HepG2 (cell line): ENCODE data around the gene SNAPIN. TPM values are rescaled to one million over a fixed set of nuclear protein-coding genes. Genes with fewer than 3 reads are reported as not detected.

Source experiments
- ATAC-seq: fragments of 200-7000 bp; cut with Tn5 transposase; 3 replicates; pipeline ENCODE4 v1.9.1; 2020; ENCODE audit warnings: mild to moderate bottlenecking, moderate library complexity
- BruUV-seq: library from RNA; stranded (reverse); fragments of 400-500 nt; replicated peaks from 2 replicates; lab custom pipeline; 2021; lab: Mats Ljungman, UMichigan
- CTCF ChIA-PET: fragments of 300-600 bp; formaldehyde crosslinking; extraction: SDS; loops from one replicate; lab custom pipeline; 2021; ENCODE audit warnings: low total read pairs, inconsistent platforms, low intra/inter-chr PET ratio; lab: Yijun Ruan, JAX
- POLR2A ChIA-PET: fragments of 350-600 bp; sonication (Branson Sonifier 250); formaldehyde crosslinking; loops from one replicate; lab custom pipeline; 2020; ENCODE audit warnings: antibody characterized with exemption, inconsistent platforms; lab: Yijun Ruan, JAX
- DNase-seq: peaks from one replicate; pipeline ENCODE4 v3.0.0-alpha.2; 2015; ENCODE audit warnings: low spot score
- FAIRE-seq: peaks from 3 replicates; lab custom pipeline; 2011; peaks lifted over from hg19 to GRCh38; lab: Jason Lieb, UNC
- H2AFZ ChIP-seq: one replicate; pipeline ENCODE4 v1.6.1; 2011; ENCODE audit warnings: low read length, inconsistent platforms
- H3K27ac ChIP-seq: fragments of 300-600 bp; 3 replicates; pipeline ENCODE4 v1.8.0; 2011; ENCODE audit warnings: mixed run types, mild to moderate bottlenecking, mixed read lengths, low read length, inconsistent platforms; ENCODE audit not compliant: insufficient read depth; ENCODE audit errors: extremely low read length
- H3K27me3 ChIP-seq, 2 experiments: fragments of 200-600 bp in 1 of 2; 2 replicates in 1 of 2; 3 replicates in 1 of 2; pipeline versions ENCODE4 v1.6.0 to v1.8.0; 2011; ENCODE audit warnings: low read length in 2 of 2, mild to moderate bottlenecking in 2 of 2, moderate library complexity in 2 of 2, inconsistent platforms in 1 of 2; ENCODE audit not compliant: insufficient read depth in 2 of 2, control insufficient read depth in 1 of 2
- H3K36me3 ChIP-seq, 2 experiments: fragments of 200-600 bp in 1 of 2; replicated peaks in 1 of 2; 2 replicates in 1 of 2; 3 replicates in 1 of 2; pipeline versions ENCODE4 v1.5.1 to v1.8.0; 2011; ENCODE audit warnings: low read length in 2 of 2, inconsistent platforms in 1 of 2; ENCODE audit not compliant: insufficient read depth in 2 of 2, control insufficient read depth in 1 of 2
- H3K4me1 ChIP-seq: 2 replicates; pipeline ENCODE4 v1.5.1; 2012; ENCODE audit warnings: low read length, inconsistent platforms; ENCODE audit not compliant: insufficient read depth
- H3K4me2 ChIP-seq: 2 replicates; pipeline ENCODE4 v1.6.0; 2011; ENCODE audit warnings: low read depth, low read length, inconsistent platforms
- H3K4me3 ChIP-seq, 3 experiments: fragments of 200-600 bp in 1 of 3; sonication (generic), shearing (Covaris generic) in 1 of 3; replicated peaks in 1 of 3; 2 replicates each; pipeline ENCODE4 v1.5.1; 2011 to 2016; ENCODE audit warnings: low read length in 3 of 3, inconsistent platforms in 2 of 3, low read depth in 2 of 3, mild to moderate bottlenecking in 2 of 3, control low read depth in 1 of 3, mixed read lengths in 1 of 3; ENCODE audit not compliant: insufficient read depth in 1 of 3
- H3K79me2 ChIP-seq: one replicate; pipeline ENCODE4 v1.6.1; 2011; ENCODE audit warnings: low read length, inconsistent platforms; ENCODE audit not compliant: insufficient read depth
- H3K9ac ChIP-seq: 2 replicates; pipeline ENCODE4 v1.6.0; 2011; ENCODE audit warnings: mild to moderate bottlenecking, low read depth, low read length, inconsistent platforms; ENCODE audit not compliant: insufficient read depth
- H3K9me3 ChIP-seq: 2 replicates; pipeline ENCODE4 v1.5.1; 2012; ENCODE audit warnings: mild to moderate bottlenecking, low read length
- H4K20me1 ChIP-seq: 2 replicates; pipeline ENCODE4 v1.6.0; 2011; ENCODE audit warnings: inconsistent platforms, mild to moderate bottlenecking, low read length, moderate library complexity; ENCODE audit not compliant: insufficient read depth
- AFF4 ChIP-seq: sonication (generic); formaldehyde crosslinking; IDR thresholded peaks from 2 replicates; pipeline ENCODE4 v1.4.0; 2020; ENCODE audit warnings: missing genetic modification reagents
- ARHGAP35 ChIP-seq: sonication (generic); formaldehyde crosslinking; IDR thresholded peaks from 2 replicates; pipeline ENCODE4 v1.9.0; 2022; ENCODE audit warnings: mild to moderate bottlenecking, inconsistent platforms, moderate library complexity, missing genetic modification reagents, borderline replicate concordance
- FOXC1 ChIP-seq: sonication (generic); formaldehyde crosslinking; IDR thresholded peaks from 2 replicates; pipeline ENCODE4 v1.8.0; 2022; ENCODE audit warnings: mild to moderate bottlenecking, missing genetic modification reagents, borderline replicate concordance
- GPBP1L1 ChIP-seq: sonication (generic); formaldehyde crosslinking; IDR thresholded peaks from 2 replicates; pipeline ENCODE4 v1.5.0; 2020; ENCODE audit warnings: mild to moderate bottlenecking, missing genetic modification reagents
- GZF1 ChIP-seq: sonication (generic); formaldehyde crosslinking; IDR thresholded peaks from 2 replicates; pipeline ENCODE4 v1.5.1; 2020; ENCODE audit warnings: mild to moderate bottlenecking, missing genetic modification reagents
- HES4 ChIP-seq: sonication (generic); formaldehyde crosslinking; IDR thresholded peaks from 2 replicates; pipeline ENCODE4 v1.9.0; 2021; ENCODE audit warnings: mild to moderate bottlenecking, missing genetic modification reagents, borderline replicate concordance
- HNRNPLL ChIP-seq: fragments of 200-400 bp; formaldehyde crosslinking; IDR thresholded peaks from 2 replicates; pipeline ENCODE4 v1.6.1; 2017; ENCODE audit warnings: mild to moderate bottlenecking, low read depth, low read length; ENCODE audit not compliant: poor library complexity, severe bottlenecking
- IRF2 ChIP-seq: IDR thresholded peaks from 2 replicates; pipeline ENCODE4 v1.6.1; 2018; ENCODE audit warnings: missing genetic modification reagents, missing compliant biosample characterization
- KDM4B ChIP-seq: sonication (generic); formaldehyde crosslinking; IDR thresholded peaks from 2 replicates; pipeline ENCODE4 v1.4.0; 2020; ENCODE audit warnings: missing genetic modification reagents
- MEF2D ChIP-seq: sonication (generic); formaldehyde crosslinking; IDR thresholded peaks from 2 replicates; pipeline ENCODE4 v1.5.1; 2020; ENCODE audit warnings: mild to moderate bottlenecking, missing genetic modification reagents
- SIX1 ChIP-seq: sonication (generic); formaldehyde crosslinking; IDR thresholded peaks from 2 replicates; pipeline ENCODE4 v1.4.0; 2020; ENCODE audit warnings: missing genetic modification reagents, borderline replicate concordance
- SMAD1 ChIP-seq: sonication (generic); formaldehyde crosslinking; IDR thresholded peaks from 2 replicates; pipeline ENCODE4 v1.4.0; 2020; ENCODE audit warnings: missing genetic modification reagents, low read depth, mild to moderate bottlenecking, borderline replicate concordance
- SNAPC2 ChIP-seq: sonication (generic); formaldehyde crosslinking; IDR thresholded peaks from 2 replicates; pipeline ENCODE4 v1.8.1; 2022; ENCODE audit warnings: mild to moderate bottlenecking, missing genetic modification reagents
- ZBTB1 ChIP-seq: sonication (generic); formaldehyde crosslinking; IDR thresholded peaks from 2 replicates; pipeline ENCODE4 v1.4.0; 2020; ENCODE audit warnings: missing genetic modification reagents, borderline replicate concordance
- ZFP41 ChIP-seq: sonication (generic); formaldehyde crosslinking; IDR thresholded peaks from 2 replicates; pipeline ENCODE4 v1.4.0; 2020; ENCODE audit warnings: mild to moderate bottlenecking, missing genetic modification reagents, borderline replicate concordance
- ZFYVE20 ChIP-seq: sonication (generic); formaldehyde crosslinking; IDR thresholded peaks from 2 replicates; pipeline ENCODE4 v1.8.0; 2023; ENCODE audit warnings: low read depth, mild to moderate bottlenecking, moderate library complexity, missing genetic modification reagents, borderline replicate concordance
- ZNF20 ChIP-seq: sonication (generic); formaldehyde crosslinking; IDR thresholded peaks from 2 replicates; pipeline ENCODE4 v1.4.0; 2020; ENCODE audit warnings: mild to moderate bottlenecking, moderate library complexity, missing genetic modification reagents
- ZNF414 ChIP-seq: sonication (generic); formaldehyde crosslinking; IDR thresholded peaks from 2 replicates; pipeline ENCODE4 v1.5.0; 2020; ENCODE audit warnings: missing genetic modification reagents
- ZNF670 ChIP-seq: sonication (generic); formaldehyde crosslinking; IDR thresholded peaks from 2 replicates; pipeline ENCODE4 v1.8.0; 2022; ENCODE audit warnings: mild to moderate bottlenecking, missing genetic modification reagents, borderline replicate concordance
- ZNF781 ChIP-seq: sonication (generic); formaldehyde crosslinking; IDR thresholded peaks from 2 replicates; pipeline ENCODE4 v1.5.1; 2020; ENCODE audit warnings: borderline replicate concordance, mild to moderate bottlenecking, missing genetic modification reagents; ENCODE audit errors: not compliant biosample characterization
- WGBS: methylation state at CpG from one replicate; pipeline ENCODE4 v1.1.6; 2017; ENCODE audit warnings: low lambda C conversion rate; 5-methylcytosine and 5-hydroxymethylcytosine counted together
- in situ Hi-C: cut with HindIII; loops from 2 replicates; pipeline ENCODE4 v1.10.0; 2017; ENCODE audit warnings: low pct_unique_long_range_greater_than_20kb; ENCODE audit not compliant: extremely low pct_ligation_motif_present
- intact Hi-C: fragments of 100-400 bp; cut with micrococcal nuclease; formaldehyde crosslinking; loops from one replicate; pipeline ENCODE4 v1.10.0; 2022; ENCODE audit not compliant: unreplicated experiment
- polyA plus RNA-seq, 8 experiments: library from polyadenylated mRNA; depleted of rRNA in 3 of 8; stranded (reverse) in 7 of 8; unstranded in 1 of 8; fragments of >200 nt; fragmentation: Illumina TruSeq in 4 of 8; extraction: Trizol in 4 of 8; gene quantifications; 2 replicates each; pipeline versions ENCODE4 v1.2.1 to v1.2.3, GENCODE V29; 2011 to 2016; ENCODE audit warnings: low read depth in 4 of 8, missing spikeins in 1 of 8, mixed read lengths in 1 of 8; ENCODE audit not compliant: insufficient read depth in 1 of 8
- total RNA-seq, 5 experiments: library from RNA; depleted of rRNA; stranded (reverse); fragments of >200 nt; fragmentation: Illumina TruSeq; extraction: Trizol; gene quantifications; 2 replicates each; pipeline ENCODE4 v1.2.3, GENCODE V29; 2016; ENCODE audit warnings: low read depth in 1 of 5

Gene SNAPIN
- total and polyA plus RNA-seq, 2 of the 13 experiments (the other 11 are each of a cell fraction or from before 2014, with no cell fraction given): 23.9 to 25.7 TPM

- peaks cover 11 to 54% of the 10 kb centered on the region in 2 experiments for H3K36me3 ChIP-seq
- H3K9me3 ChIP-seq: no peaks in the 10 kb centered on the region
- no peak overlapping the region for H3K9ac ChIP-seq
- peaks cover 44% of the 10 kb centered on the region for H3K4me1 ChIP-seq
- H3K79me2 ChIP-seq: peaks cover 34% of the 10 kb centered on the region
- WGBS: 97% methylated on average over 9 of the region's 9 CpGs
- no peak overlapping the region for H3K4me3 ChIP-seq
- no TSS peak for BruUV-seq
- in situ Hi-C loops: no loop called here
- POLR2A ChIA-PET: no interaction called here
- peaks cover 13% of the 10 kb centered on the region for H4K20me1 ChIP-seq
- TF ChIP-seq ARHGAP35 (CRISPR knock-in tag) (no peak), ZNF670 (CRISPR knock-in tag) (no peak), ZNF781 (no peak), ZNF20 (CRISPR knock-in tag) (no peak), FOXC1 (no peak), HNRNPLL (no peak), IRF2 (CRISPR knock-in tag) (no peak), AFF4 (CRISPR knock-in tag) (no peak), GPBP1L1 (no peak), ZFYVE20 (CRISPR knock-in tag) (no peak), GZF1 (CRISPR knock-in tag) (no peak), ZFP41 (CRISPR knock-in tag) (no peak), HES4 (CRISPR knock-in tag) (no peak), MEF2D (CRISPR knock-in tag) (no peak), ZBTB1 (CRISPR knock-in tag) (no peak), SMAD1 (CRISPR knock-in tag) (no peak), ZNF414 (no peak), SIX1 (CRISPR knock-in tag) (no peak), SNAPC2 (CRISPR knock-in tag) (no peak), KDM4B (CRISPR knock-in tag) (no peak)
- no peaks in the 10 kb centered on the region for H3K27me3 ChIP-seq
- H3K27ac ChIP-seq: no peak overlapping the region
- ATAC-seq (no peak), DNase-seq (no peak), FAIRE-seq (no peak)
- intact Hi-C loops: no loop called here
- no peak overlapping the region for H2AFZ ChIP-seq
- no peak overlapping the region for H3K4me2 ChIP-seq
- CTCF ChIA-PET: no interaction called here
Measured at GRCh38 chr1:153636312-153636711, 22.2 kb upstream of the SNAPIN start.
